LNCAP (cell line): ENCODE data around the gene RASA4B.

Experiments used
- TF ChIP-seq, protein P1 (sequence below): fragments of 450-650 bp; IDR thresholded peaks from 2 replicates; pipeline ENCODE4 v1.5.1; 2017; ENCODE audit warnings: mild to moderate bottlenecking

RASA4B gene

DNA sequence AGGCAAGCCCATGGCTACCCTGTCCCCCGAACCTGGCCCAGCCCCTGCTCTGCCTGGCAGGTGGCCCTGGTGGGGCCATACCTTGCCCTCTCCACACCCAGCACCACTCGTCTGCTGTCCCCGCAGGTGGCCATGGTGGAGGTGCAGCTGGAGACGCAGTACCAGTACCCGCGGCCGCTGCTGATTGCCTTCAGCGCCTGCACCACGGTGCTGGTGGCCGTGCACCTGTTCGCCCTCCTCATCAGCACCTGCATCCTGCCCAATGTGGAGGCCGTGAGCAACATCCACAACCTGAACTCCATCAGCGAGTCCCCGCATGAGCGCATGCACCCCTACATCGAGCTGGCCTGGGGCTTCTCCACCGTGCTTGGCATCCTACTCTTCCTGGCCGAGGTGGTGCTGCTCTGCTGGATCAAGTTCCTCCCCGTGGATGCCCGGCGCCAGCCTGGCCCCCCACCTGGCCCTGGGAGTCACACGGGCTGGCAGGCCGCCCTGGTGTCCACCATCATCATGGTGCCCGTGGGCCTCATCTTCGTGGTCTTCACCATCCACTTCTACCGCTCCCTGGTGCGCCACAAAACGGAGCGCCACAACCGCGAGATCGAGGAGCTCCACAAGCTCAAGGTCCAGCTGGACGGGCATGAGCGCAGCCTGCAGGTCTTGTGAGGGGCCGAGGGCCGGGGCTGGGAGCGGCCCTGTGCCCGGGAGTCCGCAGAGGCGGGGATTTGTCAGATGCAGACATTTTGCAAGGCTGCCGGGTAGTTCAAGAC, 71.0 kb downstream of the RASA4B start:
- TF ChIP-seq, protein P1, sequence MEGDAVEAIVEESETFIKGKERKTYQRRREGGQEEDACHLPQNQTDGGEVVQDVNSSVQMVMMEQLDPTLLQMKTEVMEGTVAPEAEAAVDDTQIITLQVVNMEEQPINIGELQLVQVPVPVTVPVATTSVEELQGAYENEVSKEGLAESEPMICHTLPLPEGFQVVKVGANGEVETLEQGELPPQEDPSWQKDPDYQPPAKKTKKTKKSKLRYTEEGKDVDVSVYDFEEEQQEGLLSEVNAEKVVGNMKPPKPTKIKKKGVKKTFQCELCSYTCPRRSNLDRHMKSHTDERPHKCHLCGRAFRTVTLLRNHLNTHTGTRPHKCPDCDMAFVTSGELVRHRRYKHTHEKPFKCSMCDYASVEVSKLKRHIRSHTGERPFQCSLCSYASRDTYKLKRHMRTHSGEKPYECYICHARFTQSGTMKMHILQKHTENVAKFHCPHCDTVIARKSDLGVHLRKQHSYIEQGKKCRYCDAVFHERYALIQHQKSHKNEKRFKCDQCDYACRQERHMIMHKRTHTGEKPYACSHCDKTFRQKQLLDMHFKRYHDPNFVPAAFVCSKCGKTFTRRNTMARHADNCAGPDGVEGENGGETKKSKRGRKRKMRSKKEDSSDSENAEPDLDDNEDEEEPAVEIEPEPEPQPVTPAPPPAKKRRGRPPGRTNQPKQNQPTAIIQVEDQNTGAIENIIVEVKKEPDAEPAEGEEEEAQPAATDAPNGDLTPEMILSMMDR, result no peak

DNA sequence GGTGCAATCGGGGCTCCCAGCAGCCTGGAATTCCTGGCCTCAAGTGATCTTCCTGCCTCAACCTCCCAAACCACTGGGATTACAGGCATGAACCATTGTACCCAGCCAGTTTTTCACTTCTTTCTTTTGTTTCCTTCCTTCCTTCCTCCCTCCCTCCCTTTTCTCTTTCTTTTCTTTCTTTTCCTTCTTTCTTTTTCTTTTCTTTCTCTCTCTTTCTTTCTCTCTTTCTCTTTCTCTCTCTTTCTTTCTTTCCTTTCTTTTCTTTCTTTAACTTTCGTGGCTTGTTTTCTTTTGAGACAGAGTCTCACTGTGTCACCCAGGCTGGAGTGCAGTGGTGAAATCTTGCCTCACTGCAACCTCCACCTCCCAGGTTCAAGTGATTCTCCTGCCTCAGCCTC, 71.9 kb downstream of the RASA4B start:
- TF ChIP-seq, protein P1, result no peak

GRCh38 chr7:102444961-102445673, 72.5 kb downstream of the RASA4B start:
- TF ChIP-seq, protein P1, result no peak

DNA sequence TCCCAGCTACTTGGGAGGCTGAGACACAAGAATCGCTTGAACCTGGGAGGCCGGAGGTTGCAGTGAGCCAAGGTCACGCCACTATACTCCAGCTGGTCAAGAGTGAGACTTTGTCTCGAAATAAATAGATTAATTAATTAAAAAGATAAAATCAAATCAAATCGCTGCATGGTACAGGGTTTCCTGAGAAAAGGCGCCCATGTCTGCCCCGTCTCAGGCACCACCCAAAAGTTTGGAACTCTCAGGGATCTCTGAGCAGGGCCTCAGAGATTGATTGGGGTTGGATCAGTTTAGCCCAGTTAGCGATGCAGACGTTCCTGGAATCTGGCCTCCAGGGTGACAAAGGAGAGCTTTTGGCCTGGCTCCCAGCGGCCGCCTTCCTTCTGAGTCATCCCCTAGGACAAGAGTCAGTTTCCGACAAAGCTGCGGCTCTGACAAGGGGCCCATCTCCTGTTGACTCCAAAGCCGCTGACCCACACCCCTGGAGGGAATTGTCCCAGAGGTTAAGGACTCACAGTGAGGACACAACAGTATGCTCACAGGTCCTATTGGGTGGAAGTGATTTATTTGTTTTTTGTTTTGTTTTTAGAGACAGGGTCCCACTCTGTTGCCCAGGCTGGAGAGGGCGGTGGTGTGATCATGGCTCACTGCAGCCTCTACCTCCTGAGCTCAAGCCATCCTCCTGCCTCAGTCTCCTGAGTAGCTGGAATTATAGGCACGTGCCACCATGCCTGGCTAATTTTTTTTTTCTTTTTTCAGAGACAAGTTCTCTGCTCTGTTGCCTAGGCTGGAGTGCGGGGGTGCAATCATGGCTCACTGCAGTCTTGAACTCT, 77.4 kb downstream of the RASA4B start:
- TF ChIP-seq, protein P1, result no peak

- TF ChIP-seq, protein P1, result no peak
These were observed 81.5 kb downstream of the RASA4B start for GRCh38 chr7:102436118-102436517.

GRCh38 chr7:102434039-102434486, 83.5 kb downstream of the RASA4B start:
- TF ChIP-seq, protein P1, result no peak
